Gastrocnemius medialis (tissue), 4 donors: ENCODE results near the gene C14orf39. TPM values are rescaled to one million over a fixed set of nuclear protein-coding genes. Genes with fewer than 3 reads are reported as not detected.
"Not testable (repeated sequence)": the region's sequence is repeated elsewhere in the genome, so short reads cannot be mapped to it uniquely, and the experiment has no call there.

Source experiments
- ATAC-seq, 2 donors: fragments of 150-250 bp; one replicate each; pipeline ENCODE4 v1.9.1; 2016
- DNase-seq, 2 donors: peaks; one replicate each; pipeline ENCODE4 v3.0.0-alpha.2; 2019
- H3K27ac ChIP-seq, 4 donors: fragments of 200-600 bp; sonication (generic); 1 replicate in 1 of 4; 2 replicates in 3 of 4; pipeline ENCODE4 v1.5.1; 2016 to 2018; ENCODE audit warnings: mild to moderate bottlenecking in 2 of 4, moderate library complexity in 1 of 4
- H3K27me3 ChIP-seq, 3 donors: fragments of 200-600 bp; sonication (generic) in 2 of 3; 1 replicate in 1 of 3; 2 replicates in 2 of 3; pipeline versions ENCODE4 v1.5.1 to v1.6.0; 2016 to 2019; ENCODE audit warnings: mild to moderate bottlenecking in 1 of 3, moderate library complexity in 1 of 3
- H3K36me3 ChIP-seq, 2 donors: fragments of 200-600 bp; sonication (generic) in 1 of 2; one replicate each; pipeline ENCODE4 v1.5.1; 2017 to 2018
- H3K4me1 ChIP-seq, 2 donors: fragments of 200-600 bp; sonication (generic) in 1 of 2; one replicate each; pipeline ENCODE4 v1.5.1; 2016 to 2017; ENCODE audit warnings: mild to moderate bottlenecking in 2 of 2
- H3K4me3 ChIP-seq, 4 donors: fragments of 200-600 bp; sonication (generic) in 3 of 4; 1 replicate in 1 of 4; 2 replicates in 3 of 4; pipeline ENCODE4 v1.5.1; 2016 to 2019; ENCODE audit warnings: mild to moderate bottlenecking in 2 of 4
- H3K9me3 ChIP-seq, 3 donors: fragments of 200-600 bp; sonication (generic) in 2 of 3; 1 replicate in 1 of 3; 2 replicates in 2 of 3; pipeline ENCODE4 v1.5.1; 2016 to 2019
- CTCF ChIP-seq, 5 experiments: fragments of 450-650 bp in 3 of 5; fragments of 200-600 bp in 2 of 5; sonication (generic) in 2 of 5; IDR thresholded peaks in 4 of 5; conservative IDR thresholded peaks in 1 of 5; 1 replicate in 4 of 5; 2 replicates in 1 of 5; pipeline ENCODE4 v1.5.1; 2016 to 2019; ENCODE audit warnings: antibody characterized with exemption in 5 of 5, mild to moderate bottlenecking in 3 of 5, moderate library complexity in 3 of 5
- POLR2A ChIP-seq, 2 donors: fragments of 450-650 bp; IDR thresholded peaks; one replicate each; pipeline ENCODE4 v1.6.1; 2017; ENCODE audit warnings: antibody characterized with exemption in 2 of 2, mild to moderate bottlenecking in 2 of 2, moderate library complexity in 2 of 2
- in situ Hi-C, 4 donors: fragments of 200-750 bp; cut with MboI; loops; one replicate each; pipeline versions ENCODE4 v1.15.0 to v1.8.0; 2017; ENCODE audit warnings: low sequenced_read_pairs in 4 of 4
- intact Hi-C: fragments of 100-400 bp; cut with DNase I; formaldehyde crosslinking; loops from one replicate; pipeline ENCODE4 v1.15.1; 2023; ENCODE audit warnings: low total_unique reads
- total RNA-seq, 4 donors: library from RNA; depleted of rRNA; stranded (reverse); fragments of >200 nt; gene quantifications; one replicate each; pipeline versions ENCODE4 v1.1.0 to v1.2.3, GENCODE V29; 2016

The C14orf39 gene
- total RNA-seq, 4 donors from 2014 or later = 1.1 to 3.3 (median 2.4) TPM

GRCh38 chr14:60485057-60485597 lies 736 bp downstream of the C14orf39 start:
- no peak overlapping the region for H3K27ac ChIP-seq
- H3K4me3 ChIP-seq = peak overlapping the region; percentile 54 to 63 (median 58)
- ATAC-seq (peak in 1 of 2 donors; percentile 52), DNase-seq (no peak)
- in situ Hi-C loops (no loop called here), intact Hi-C loops (no loop called here)
- no peaks in the 10 kb centered on the region for H3K36me3 ChIP-seq
- TF ChIP-seq POLR2A (IDR thresholded peaks at IDR 0.05) (no peak), CTCF (IDR thresholded peaks at IDR 0.05 in 4 of 5, conservative IDR thresholded peaks at IDR 0.05 in 1 of 5) (no peak)
- H3K9me3 ChIP-seq = no peaks in the 10 kb centered on the region
- H3K4me1 ChIP-seq = peaks cover 7 to 10% of the 10 kb centered on the region in 2 donors
- peaks cover 0 to 7% (median 0%) of the 10 kb centered on the region in 3 donors for H3K27me3 ChIP-seq

GRCh38 chr14:60482743-60483142 lies 3.1 kb downstream of the C14orf39 start:
- Histone ChIP-seq H3K27me3 (peaks cover 0 to 2% (median 0%) of the 10 kb centered on the region in 3 donors), H3K9me3 (no peaks in the 10 kb centered on the region)

GRCh38 chr14:60480248-60480647 lies 5.6 kb downstream of the C14orf39 start:
- H3K4me3 ChIP-seq, H3K9me3 ChIP-seq, H3K36me3 ChIP-seq, H3K27ac ChIP-seq, DNase-seq, H3K27me3 ChIP-seq, intact Hi-C loops, H3K4me1 ChIP-seq, ATAC-seq, in situ Hi-C loops: not testable (repeated sequence)

More at GRCh38 chr14:60482743-60483142, 3.1 kb downstream of the C14orf39 start:
- Histone ChIP-seq H3K36me3 (no peaks in the 10 kb centered on the region), H3K27ac (no peak overlapping the region), H3K4me1 (peaks cover 7 to 10% of the 10 kb centered on the region in 2 donors), H3K4me3 (no peak overlapping the region)
- DNase-seq = no peak
- TF ChIP-seq CTCF (IDR thresholded peaks at IDR 0.05 in 4 of 5, conservative IDR thresholded peaks at IDR 0.05 in 1 of 5) (no peak), POLR2A (IDR thresholded peaks at IDR 0.05) (no peak)
- in situ Hi-C loops (no loop called here), intact Hi-C loops (no loop called here)
- ATAC-seq = no peak

- in situ Hi-C loops = no loop called here
Measured at GRCh38 chr14:60455875-60456274, 30.0 kb downstream of the C14orf39 start.

GRCh38 chr14:60430276-60430675 lies 55.6 kb downstream of the C14orf39 start:
- DNase-seq (no peak), ATAC-seq (no peak)
- intact Hi-C loops (no loop called here), in situ Hi-C loops (no loop called here)
- no peaks in the 10 kb centered on the region for H3K9me3 ChIP-seq
- no peaks in the 10 kb centered on the region for H3K36me3 ChIP-seq
- no peaks in the 10 kb centered on the region for H3K4me1 ChIP-seq
- no peak overlapping the region for H3K4me3 ChIP-seq
- no peaks in the 10 kb centered on the region for H3K27me3 ChIP-seq
- TF ChIP-seq POLR2A (IDR thresholded peaks at IDR 0.05) (no peak), CTCF (IDR thresholded peaks at IDR 0.05 in 4 of 5, conservative IDR thresholded peaks at IDR 0.05 in 1 of 5) (no peak)
- H3K27ac ChIP-seq = no peak overlapping the region

More at GRCh38 chr14:60455875-60456274, 30.0 kb downstream of the C14orf39 start:
- Histone ChIP-seq H3K9me3 (no peaks in the 10 kb centered on the region), H3K4me1 (no peaks in the 10 kb centered on the region), H3K27me3 (no peaks in the 10 kb centered on the region), H3K27ac (no peak overlapping the region), H3K36me3 (no peaks in the 10 kb centered on the region), H3K4me3 (no peak overlapping the region)
- no peak for DNase-seq
- no peak for ATAC-seq
- TF ChIP-seq POLR2A (IDR thresholded peaks at IDR 0.05) (no peak), CTCF (IDR thresholded peaks at IDR 0.05 in 4 of 5, conservative IDR thresholded peaks at IDR 0.05 in 1 of 5) (no peak)
- intact Hi-C loops = no loop called here
